ENCODE data around the gene C10orf67. TPM values are rescaled to one million over a fixed set of nuclear protein-coding genes. Genes with fewer than 3 reads are reported as not detected.
"Not testable (repeated sequence)": the region's sequence is repeated elsewhere in the genome, so short reads cannot be mapped to it uniquely, and the experiment has no call there.

Gene C10orf67
- total RNA-seq, 1 experiment from 2014 or later: 0.15 TPM

- H3K9ac ChIP-seq (ENCODE audit: low read length): no peak overlapping the region
- no peaks in the 10 kb centered on the region for H4K20me1 ChIP-seq (ENCODE audit: low read length)
- peak; percentile 78 for ATAC-seq
- no peak for TF ChIP-seq EZH2 (IDR thresholded peaks at IDR 0.05; ENCODE audit: low read length, unreplicated experiment)
- TF ChIP-seq, protein P1, sequence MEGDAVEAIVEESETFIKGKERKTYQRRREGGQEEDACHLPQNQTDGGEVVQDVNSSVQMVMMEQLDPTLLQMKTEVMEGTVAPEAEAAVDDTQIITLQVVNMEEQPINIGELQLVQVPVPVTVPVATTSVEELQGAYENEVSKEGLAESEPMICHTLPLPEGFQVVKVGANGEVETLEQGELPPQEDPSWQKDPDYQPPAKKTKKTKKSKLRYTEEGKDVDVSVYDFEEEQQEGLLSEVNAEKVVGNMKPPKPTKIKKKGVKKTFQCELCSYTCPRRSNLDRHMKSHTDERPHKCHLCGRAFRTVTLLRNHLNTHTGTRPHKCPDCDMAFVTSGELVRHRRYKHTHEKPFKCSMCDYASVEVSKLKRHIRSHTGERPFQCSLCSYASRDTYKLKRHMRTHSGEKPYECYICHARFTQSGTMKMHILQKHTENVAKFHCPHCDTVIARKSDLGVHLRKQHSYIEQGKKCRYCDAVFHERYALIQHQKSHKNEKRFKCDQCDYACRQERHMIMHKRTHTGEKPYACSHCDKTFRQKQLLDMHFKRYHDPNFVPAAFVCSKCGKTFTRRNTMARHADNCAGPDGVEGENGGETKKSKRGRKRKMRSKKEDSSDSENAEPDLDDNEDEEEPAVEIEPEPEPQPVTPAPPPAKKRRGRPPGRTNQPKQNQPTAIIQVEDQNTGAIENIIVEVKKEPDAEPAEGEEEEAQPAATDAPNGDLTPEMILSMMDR (conservative IDR thresholded peaks at IDR 0.05; ENCODE audit: low read depth, low read length): peak; percentile 76
- H3K27ac ChIP-seq (ENCODE audit: low read length): no peak overlapping the region
- no peaks in the 10 kb centered on the region for H3K36me3 ChIP-seq (ENCODE audit: low read depth, low read length)
- H3F3A ChIP-seq (ENCODE audit: low read length, unreplicated experiment): no peaks in the 10 kb centered on the region
- H3K27me3 ChIP-seq (ENCODE audit: low read length): no peaks in the 10 kb centered on the region
- no peaks in the 10 kb centered on the region for H3K9me2 ChIP-seq (replicated peaks; ENCODE audit: low read length)
- ChIA-PET CTCF (interaction anchor here (0.5 to 1.0 kb wide), 5 partner anchors 99 to 1204 kb away, joined by 3 to 4 read pairs (median 3); no protein-coding TSS in a partner anchor), POLR2A (ENCODE audit: unreplicated experiment) (no interaction called here)
- H3K4me2 ChIP-seq (ENCODE audit: low read length): no peak overlapping the region
- H3K4me1 ChIP-seq (ENCODE audit: insufficient read depth, low read length): 0 out of 2 replicates have a peak, but pooled peaks cover 5% of the 10 kb centered on the region
- peak; percentile 88 for DNase-seq
- no peak overlapping the region for H3K4me3 ChIP-seq (ENCODE audit: low read length)
- H3K79me2 ChIP-seq (ENCODE audit: low read length): no peaks in the 10 kb centered on the region
- H3K9me3 ChIP-seq (ENCODE audit: low read length): no peaks in the 10 kb centered on the region
- no TSS peak for BruUV-seq (replicated peaks)
- intact Hi-C loops (cut with micrococcal nuclease): loop anchor here (1.0 to 5.0 kb wide), 4 partner anchors 122 to 388 kb away; partner anchors contain the start of gene OTUD1
- no peak overlapping the region for H2AFZ ChIP-seq (ENCODE audit: low read length)
Measured at GRCh38 chr10:23314835-23315239, 29.8 kb downstream of the C10orf67 start.

DNA sequence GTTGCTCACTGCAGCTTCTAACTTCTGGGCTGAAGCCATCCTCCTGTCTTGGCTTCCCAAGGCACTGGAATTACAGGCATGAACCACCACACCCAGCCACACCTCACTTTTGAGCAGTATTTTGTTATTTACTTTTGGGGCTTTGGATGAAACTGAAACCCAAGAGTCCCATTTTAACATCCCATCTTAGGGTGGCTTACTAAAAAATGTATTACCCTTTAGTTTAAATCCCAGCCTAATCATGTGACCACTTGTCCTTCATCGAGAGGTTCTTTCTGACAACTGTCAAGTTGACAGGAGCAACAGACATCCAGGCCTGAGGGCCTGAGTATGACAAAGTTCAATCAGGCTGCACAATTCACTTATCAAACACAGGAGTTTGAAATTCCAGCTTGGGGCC lies 33.6 kb downstream of the C10orf67 start:
- Histone ChIP-seq H3K9ac (ENCODE audit: low read length) (no peak overlapping the region), H3F3A (ENCODE audit: low read length, unreplicated experiment) (no peaks in the 10 kb centered on the region), H3K9me2 (replicated peaks; ENCODE audit: low read length) (no peaks in the 10 kb centered on the region), H3K27ac (ENCODE audit: low read length) (no peak overlapping the region), H3K27me3 (ENCODE audit: low read length) (0 out of 2 replicates have a peak, but pooled peaks cover 6% of the 10 kb centered on the region), H3K4me3 (ENCODE audit: low read length) (no peak overlapping the region), H3K9me3 (ENCODE audit: low read length) (no peaks in the 10 kb centered on the region), H2AFZ (ENCODE audit: low read length) (no peak overlapping the region), H3K36me3 (ENCODE audit: low read depth, low read length) (no peaks in the 10 kb centered on the region), H3K79me2 (ENCODE audit: low read length) (no peaks in the 10 kb centered on the region), H3K4me1 (ENCODE audit: insufficient read depth, low read length) (0 out of 2 replicates have a peak, but pooled peaks cover 5% of the 10 kb centered on the region), H3K4me2 (ENCODE audit: low read length) (no peak overlapping the region), H4K20me1 (ENCODE audit: low read length) (no peaks in the 10 kb centered on the region)
- intact Hi-C loops (cut with micrococcal nuclease): no loop called here
- no peak for TF ChIP-seq EZH2 (IDR thresholded peaks at IDR 0.05; ENCODE audit: low read length, unreplicated experiment)
- no peak for TF ChIP-seq EZH2phosphoT487 (IDR thresholded peaks at IDR 0.05; ENCODE audit: borderline replicate concordance, low read length)
- TF ChIP-seq, protein P1 (conservative IDR thresholded peaks at IDR 0.05; ENCODE audit: low read depth, low read length): no peak
- ATAC-seq (no peak), DNase-seq (peak; percentile 4)
- ChIA-PET POLR2A (ENCODE audit: unreplicated experiment) (no interaction called here), CTCF (no interaction called here)
- BruUV-seq (replicated peaks): no TSS peak

GRCh38 chr10:23310404-23310803 lies 34.2 kb downstream of the C10orf67 start:
- BruUV-seq (replicated peaks): no TSS peak
- TF ChIP-seq EZH2phosphoT487 (IDR thresholded peaks at IDR 0.05; ENCODE audit: borderline replicate concordance, low read length) (no peak), EZH2 (IDR thresholded peaks at IDR 0.05; ENCODE audit: low read length, unreplicated experiment) (no peak)
- TF ChIP-seq, protein P1 (conservative IDR thresholded peaks at IDR 0.05; ENCODE audit: low read depth, low read length): no peak
- Histone ChIP-seq H3K4me1 (ENCODE audit: insufficient read depth, low read length) (0 out of 2 replicates have a peak, but pooled peaks cover 4% of the 10 kb centered on the region), H3K79me2 (ENCODE audit: low read length) (no peaks in the 10 kb centered on the region), H3K4me3 (ENCODE audit: low read length) (no peak overlapping the region), H3K4me2 (ENCODE audit: low read length) (no peak overlapping the region), H3F3A (ENCODE audit: low read length, unreplicated experiment) (no peaks in the 10 kb centered on the region), H3K9me2 (replicated peaks; ENCODE audit: low read length) (no peaks in the 10 kb centered on the region), H3K27ac (ENCODE audit: low read length) (no peak overlapping the region), H3K9ac (ENCODE audit: low read length) (no peak overlapping the region), H2AFZ (ENCODE audit: low read length) (no peak overlapping the region), H4K20me1 (ENCODE audit: low read length) (no peaks in the 10 kb centered on the region), H3K9me3 (ENCODE audit: low read length) (no peaks in the 10 kb centered on the region), H3K36me3 (ENCODE audit: low read depth, low read length) (no peaks in the 10 kb centered on the region), H3K27me3 (ENCODE audit: low read length) (0 out of 2 replicates have a peak, but pooled peaks cover 6% of the 10 kb centered on the region)
- intact Hi-C loops (cut with micrococcal nuclease): no loop called here
- DNase-seq (no peak), ATAC-seq (no peak)
- POLR2A ChIA-PET (ENCODE audit: unreplicated experiment): no interaction called here
- CTCF ChIA-PET: no interaction called here

DNA sequence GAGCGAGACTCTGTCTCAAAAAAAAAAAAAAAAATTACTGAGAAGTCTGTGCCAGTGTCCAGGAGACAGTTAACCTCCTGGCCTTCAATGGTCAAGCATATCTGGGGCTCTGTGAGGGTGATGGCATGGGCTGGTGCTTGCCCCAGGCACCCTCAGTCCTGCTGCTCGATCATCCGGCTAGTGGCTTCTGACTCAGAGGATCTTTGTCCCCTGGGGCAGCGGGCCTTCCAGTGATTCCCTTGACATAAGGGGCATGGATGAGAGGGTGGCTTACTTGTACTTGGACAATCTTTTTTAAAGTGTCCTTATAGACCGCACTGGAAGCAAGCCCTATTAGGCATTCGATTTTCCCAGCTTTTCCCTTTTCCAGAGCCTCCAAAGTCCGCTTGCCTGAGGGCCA lies 44.6 kb downstream of the C10orf67 start:
- H3F3A ChIP-seq (ENCODE audit: low read length, unreplicated experiment); intact Hi-C loops (cut with micrococcal nuclease): not testable (repeated sequence)

More for the DNA sequence above, 44.6 kb downstream of the C10orf67 start:
- H4K20me1 ChIP-seq (ENCODE audit: low read length); DNase-seq; H3K9ac ChIP-seq (ENCODE audit: low read length); H3K9me2 ChIP-seq (replicated peaks; ENCODE audit: low read length); H3K36me3 ChIP-seq (ENCODE audit: low read depth, low read length); CTCF ChIA-PET; H3K9me3 ChIP-seq (ENCODE audit: low read length); POLR2A ChIA-PET (ENCODE audit: unreplicated experiment); H3K4me2 ChIP-seq (ENCODE audit: low read length); H3K27ac ChIP-seq (ENCODE audit: low read length); H2AFZ ChIP-seq (ENCODE audit: low read length); BruUV-seq (replicated peaks); H3K27me3 ChIP-seq (ENCODE audit: low read length); H3K4me3 ChIP-seq (ENCODE audit: low read length); ATAC-seq; H3K4me1 ChIP-seq (ENCODE audit: insufficient read depth, low read length); H3K79me2 ChIP-seq (ENCODE audit: low read length): not testable (repeated sequence)
